Parathyroid adenoma (tissue), 2 donors: ENCODE results near the gene DOCK4.

Experiments
- H2AFZ ChIP-seq: fragments of 300-600 bp; sonication (generic); one replicate; pipeline ENCODE4 v1.7.0; 2017; ENCODE audit warnings: antibody characterized with exemption, mild to moderate bottlenecking
- H3K27ac ChIP-seq: fragments of 300-600 bp; sonication (generic); one replicate; pipeline ENCODE4 v1.7.0; 2017
- H3K27me3 ChIP-seq: fragments of 300-600 bp; sonication (generic); one replicate; pipeline ENCODE4 v1.7.0; 2017; ENCODE audit warnings: low read length; ENCODE audit not compliant: control insufficient read depth, insufficient read depth
- H3K36me3 ChIP-seq: fragments of 300-600 bp; sonication (generic); one replicate; pipeline ENCODE4 v1.7.0; 2017; ENCODE audit warnings: low read length; ENCODE audit not compliant: control insufficient read depth, insufficient read depth
- H3K4me1 ChIP-seq: fragments of 300-600 bp; sonication (generic); one replicate; pipeline ENCODE4 v1.7.0; 2017; ENCODE audit warnings: control low read depth
- H3K4me2 ChIP-seq: fragments of 300-600 bp; sonication (generic); one replicate; pipeline ENCODE4 v1.7.0; 2017; ENCODE audit warnings: low read length
- H3K4me3 ChIP-seq: fragments of 300-600 bp; sonication (generic); one replicate; pipeline ENCODE4 v1.7.0; 2017; ENCODE audit warnings: low read depth, low read length
- H3K79me2 ChIP-seq: fragments of 300-600 bp; sonication (generic); one replicate; pipeline ENCODE4 v1.7.0; 2017; ENCODE audit warnings: control low read depth
- H3K9ac ChIP-seq: fragments of 300-600 bp; sonication (generic); one replicate; pipeline ENCODE4 v1.7.0; 2017; ENCODE audit warnings: mild to moderate bottlenecking
- H3K9me3 ChIP-seq: fragments of 300-600 bp; sonication (generic); one replicate; pipeline ENCODE4 v1.7.0; 2017; ENCODE audit warnings: low read length; ENCODE audit not compliant: control insufficient read depth
- TF ChIP-seq, protein P1 (sequence below): fragments of 300-600 bp; sonication (generic); IDR thresholded peaks from one replicate; pipeline ENCODE4 v1.7.0; 2017; ENCODE audit warnings: antibody characterized with exemption, mild to moderate bottlenecking
- donor health status: primary hyperparathyroidism.

DOCK4 gene

DNA sequence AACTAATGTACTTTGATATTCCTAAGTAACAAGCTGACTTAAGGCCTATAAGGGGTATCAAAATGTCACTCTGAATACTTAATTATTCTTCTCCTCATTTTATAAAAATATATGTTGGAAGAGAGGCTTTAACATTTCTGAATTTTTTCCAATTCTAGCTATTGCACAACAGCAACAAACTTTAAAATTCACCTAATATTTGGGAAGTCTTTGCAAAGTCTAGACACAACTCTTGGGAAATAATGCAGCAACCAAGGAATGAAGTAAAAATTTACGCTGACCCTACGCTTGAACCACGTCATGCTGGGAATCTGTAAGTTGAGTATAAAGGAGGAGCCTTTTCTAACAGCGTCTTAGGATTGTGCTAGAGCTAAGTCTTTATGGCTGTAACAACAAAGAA, 400.0 kb downstream of the DOCK4 start:
- H3K9me3 ChIP-seq: no peaks in the 10 kb centered on the region
- no peak overlapping the region for H3K9ac ChIP-seq
- H3K4me3 ChIP-seq: no peak overlapping the region
- H3K4me1 ChIP-seq: no peaks in the 10 kb centered on the region
- no peaks in the 10 kb centered on the region for H3K36me3 ChIP-seq
- H3K27ac ChIP-seq: no peak overlapping the region
- TF ChIP-seq, protein P1, sequence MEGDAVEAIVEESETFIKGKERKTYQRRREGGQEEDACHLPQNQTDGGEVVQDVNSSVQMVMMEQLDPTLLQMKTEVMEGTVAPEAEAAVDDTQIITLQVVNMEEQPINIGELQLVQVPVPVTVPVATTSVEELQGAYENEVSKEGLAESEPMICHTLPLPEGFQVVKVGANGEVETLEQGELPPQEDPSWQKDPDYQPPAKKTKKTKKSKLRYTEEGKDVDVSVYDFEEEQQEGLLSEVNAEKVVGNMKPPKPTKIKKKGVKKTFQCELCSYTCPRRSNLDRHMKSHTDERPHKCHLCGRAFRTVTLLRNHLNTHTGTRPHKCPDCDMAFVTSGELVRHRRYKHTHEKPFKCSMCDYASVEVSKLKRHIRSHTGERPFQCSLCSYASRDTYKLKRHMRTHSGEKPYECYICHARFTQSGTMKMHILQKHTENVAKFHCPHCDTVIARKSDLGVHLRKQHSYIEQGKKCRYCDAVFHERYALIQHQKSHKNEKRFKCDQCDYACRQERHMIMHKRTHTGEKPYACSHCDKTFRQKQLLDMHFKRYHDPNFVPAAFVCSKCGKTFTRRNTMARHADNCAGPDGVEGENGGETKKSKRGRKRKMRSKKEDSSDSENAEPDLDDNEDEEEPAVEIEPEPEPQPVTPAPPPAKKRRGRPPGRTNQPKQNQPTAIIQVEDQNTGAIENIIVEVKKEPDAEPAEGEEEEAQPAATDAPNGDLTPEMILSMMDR: no peak
- H2AFZ ChIP-seq: no peak overlapping the region
- no peaks in the 10 kb centered on the region for H3K27me3 ChIP-seq
- no peaks in the 10 kb centered on the region for H3K79me2 ChIP-seq
- H3K4me2 ChIP-seq: no peak overlapping the region

DNA sequence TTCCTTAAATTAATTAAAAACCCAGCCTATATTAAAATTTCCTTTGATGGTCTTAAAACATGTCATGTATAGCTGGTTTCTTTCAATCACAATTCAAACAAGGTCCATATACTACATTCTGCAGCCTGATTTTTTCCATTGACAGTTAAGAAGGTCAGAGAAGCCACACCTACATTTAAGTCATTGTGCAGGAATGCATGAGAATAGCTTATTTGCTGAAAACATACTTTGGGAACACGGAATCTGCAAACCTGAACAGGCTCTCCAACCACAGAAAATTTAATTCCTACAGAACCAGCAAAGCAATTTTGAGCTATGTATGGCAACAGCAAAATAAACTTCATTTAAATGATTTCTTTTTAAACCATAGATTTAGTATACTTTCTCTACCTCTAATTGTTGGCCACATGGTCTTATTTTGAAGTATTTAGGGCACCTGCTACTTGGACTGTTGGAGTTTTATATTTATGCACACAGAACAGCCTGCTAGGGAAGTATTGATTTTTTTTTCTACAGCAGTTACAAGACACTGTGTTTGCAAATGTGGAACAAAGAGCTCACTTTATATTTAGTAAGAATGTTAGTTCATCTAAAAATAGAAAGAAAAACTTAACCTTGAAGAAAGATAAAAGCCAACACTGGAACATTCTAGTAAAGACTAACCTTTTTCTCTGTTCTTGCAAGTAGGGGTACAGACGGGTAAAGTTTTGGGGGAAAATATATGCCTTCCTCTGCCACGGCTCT, 403.0 kb downstream of the DOCK4 start:
- Histone ChIP-seq H3K4me2 (no peak overlapping the region), H2AFZ (no peak overlapping the region), H3K4me3 (no peak overlapping the region), H3K36me3 (no peaks in the 10 kb centered on the region), H3K27ac (no peak overlapping the region), H3K4me1 (no peaks in the 10 kb centered on the region), H3K27me3 (no peaks in the 10 kb centered on the region), H3K79me2 (no peaks in the 10 kb centered on the region), H3K9ac (no peak overlapping the region), H3K9me3 (no peaks in the 10 kb centered on the region)
- TF ChIP-seq, protein P1: no peak

DNA sequence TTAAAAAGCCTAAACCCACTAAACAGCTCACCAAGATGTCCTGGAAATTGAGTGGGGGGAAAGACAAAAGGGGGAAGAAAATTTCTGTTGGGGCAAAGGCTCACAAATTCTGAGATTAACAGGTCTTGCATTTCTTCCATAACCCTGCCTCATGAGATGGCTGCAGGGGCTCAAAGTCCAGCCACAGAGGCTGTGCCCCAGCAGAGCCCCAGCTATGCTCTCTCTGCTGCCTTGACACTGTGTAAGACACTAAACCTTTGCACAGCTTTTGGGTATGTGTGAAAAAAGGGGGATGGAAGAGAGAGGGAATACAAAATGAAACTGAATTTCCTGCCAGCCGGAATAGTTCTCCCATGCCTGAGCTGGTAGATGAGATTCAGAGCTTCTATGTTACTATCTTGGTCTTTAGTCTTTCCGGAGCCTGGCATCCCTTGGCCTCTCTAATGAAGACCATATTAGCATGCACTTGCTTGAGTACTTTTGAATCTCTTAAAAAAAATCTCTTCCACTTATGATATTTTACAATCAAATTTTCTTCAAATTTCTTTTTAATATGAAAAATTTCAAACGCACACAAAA, 403.9 kb downstream of the DOCK4 start:
- no peak overlapping the region for H3K4me3 ChIP-seq

DNA sequence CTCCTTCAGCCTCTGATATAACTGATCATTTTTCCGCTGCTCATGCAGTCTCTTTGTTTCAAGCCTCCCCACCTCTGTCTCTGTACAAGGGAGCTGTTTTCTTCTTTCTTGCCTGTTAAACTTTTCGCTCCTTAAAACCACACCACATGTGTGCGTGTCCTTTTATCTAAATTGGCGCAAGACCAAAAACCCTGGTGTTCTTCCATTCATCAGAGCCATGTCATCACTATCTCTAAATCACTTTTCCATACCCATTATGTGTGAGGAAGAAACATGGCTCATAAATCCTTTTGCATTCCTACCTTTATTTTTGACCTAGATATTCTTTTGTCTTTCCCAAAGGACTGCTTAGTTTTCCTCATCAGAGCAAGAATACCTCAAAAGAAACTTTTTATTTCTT, 404.9 kb downstream of the DOCK4 start:
- no peak overlapping the region for H2AFZ ChIP-seq
- no peaks in the 10 kb centered on the region for H3K4me1 ChIP-seq
- no peaks in the 10 kb centered on the region for H3K79me2 ChIP-seq
- no peak overlapping the region for H3K4me3 ChIP-seq
- TF ChIP-seq, protein P1: no peak
- H3K4me2 ChIP-seq: no peak overlapping the region
- no peak overlapping the region for H3K27ac ChIP-seq
- H3K36me3 ChIP-seq: no peaks in the 10 kb centered on the region
- no peak overlapping the region for H3K9ac ChIP-seq
- H3K9me3 ChIP-seq: no peaks in the 10 kb centered on the region
- no peaks in the 10 kb centered on the region for H3K27me3 ChIP-seq

More for the DNA sequence above, 403.9 kb downstream of the DOCK4 start:
- H3K36me3 ChIP-seq: no peaks in the 10 kb centered on the region
- H3K27me3 ChIP-seq: no peaks in the 10 kb centered on the region
- TF ChIP-seq, protein P1: no peak
- H3K4me1 ChIP-seq: no peaks in the 10 kb centered on the region
- H3K9me3 ChIP-seq: no peaks in the 10 kb centered on the region
- H3K9ac ChIP-seq: no peak overlapping the region
- no peaks in the 10 kb centered on the region for H3K79me2 ChIP-seq
- H3K27ac ChIP-seq: no peak overlapping the region
- no peak overlapping the region for H3K4me2 ChIP-seq
- no peak overlapping the region for H2AFZ ChIP-seq

DNA sequence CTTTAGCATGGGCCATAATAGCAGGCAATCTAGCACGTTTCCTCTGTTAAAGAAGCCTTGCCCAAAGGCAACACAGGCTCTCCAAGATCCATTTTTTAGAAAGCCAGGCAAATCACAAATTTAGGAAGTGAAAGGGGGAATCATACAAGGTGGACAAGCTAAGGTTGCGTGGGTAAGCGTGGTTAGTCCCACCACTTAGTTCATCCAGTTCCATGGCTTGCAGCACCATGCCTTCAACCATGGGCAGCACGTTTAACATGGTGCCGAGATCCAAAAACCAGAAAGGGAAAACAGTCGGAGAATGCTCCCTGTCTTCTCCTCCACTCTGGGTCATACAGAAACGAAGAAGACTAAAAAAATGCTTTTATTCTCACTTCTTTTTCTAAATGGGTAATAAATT, 409.5 kb downstream of the DOCK4 start:
- Histone ChIP-seq H3K27me3 (no peaks in the 10 kb centered on the region), H3K27ac (no peak overlapping the region), H3K79me2 (no peaks in the 10 kb centered on the region), H3K9ac (no peak overlapping the region), H3K4me3 (no peak overlapping the region), H2AFZ (no peak overlapping the region), H3K9me3 (no peaks in the 10 kb centered on the region), H3K36me3 (no peaks in the 10 kb centered on the region), H3K4me1 (no peaks in the 10 kb centered on the region), H3K4me2 (no peak overlapping the region)
- TF ChIP-seq, protein P1: no peak
